NCI-H1694 treated with DMSO at 0.1 percent for 48 hours (cell line): Measurements from ENCODE around the gene CFAP57.

Experiments
- DNase-seq: peaks from one replicate; lab custom pipeline; 2025; lab: John Stamatoyannopoulos, UW

The CFAP57 gene

DNA sequence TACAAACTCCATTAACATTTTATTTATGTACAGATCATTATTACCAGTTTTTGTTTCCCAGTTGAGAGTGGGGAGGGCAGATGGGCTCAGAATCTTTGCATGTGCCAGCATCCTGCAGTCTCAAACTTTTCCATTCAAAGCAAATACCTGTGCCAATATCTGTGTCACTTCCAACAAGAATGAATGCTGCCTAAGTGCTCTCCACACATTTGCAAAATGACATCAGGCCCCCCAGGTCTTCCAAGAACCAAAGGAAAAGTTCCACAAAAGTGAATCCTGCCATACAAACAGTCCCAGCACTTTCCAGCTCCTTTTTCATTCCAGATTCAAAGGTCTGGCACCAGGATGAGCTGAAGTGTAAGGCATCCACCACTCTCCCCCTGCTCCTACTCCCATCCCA lies 127.0 kb downstream of the CFAP57 start:
- DNase-seq = no peak

DNA sequence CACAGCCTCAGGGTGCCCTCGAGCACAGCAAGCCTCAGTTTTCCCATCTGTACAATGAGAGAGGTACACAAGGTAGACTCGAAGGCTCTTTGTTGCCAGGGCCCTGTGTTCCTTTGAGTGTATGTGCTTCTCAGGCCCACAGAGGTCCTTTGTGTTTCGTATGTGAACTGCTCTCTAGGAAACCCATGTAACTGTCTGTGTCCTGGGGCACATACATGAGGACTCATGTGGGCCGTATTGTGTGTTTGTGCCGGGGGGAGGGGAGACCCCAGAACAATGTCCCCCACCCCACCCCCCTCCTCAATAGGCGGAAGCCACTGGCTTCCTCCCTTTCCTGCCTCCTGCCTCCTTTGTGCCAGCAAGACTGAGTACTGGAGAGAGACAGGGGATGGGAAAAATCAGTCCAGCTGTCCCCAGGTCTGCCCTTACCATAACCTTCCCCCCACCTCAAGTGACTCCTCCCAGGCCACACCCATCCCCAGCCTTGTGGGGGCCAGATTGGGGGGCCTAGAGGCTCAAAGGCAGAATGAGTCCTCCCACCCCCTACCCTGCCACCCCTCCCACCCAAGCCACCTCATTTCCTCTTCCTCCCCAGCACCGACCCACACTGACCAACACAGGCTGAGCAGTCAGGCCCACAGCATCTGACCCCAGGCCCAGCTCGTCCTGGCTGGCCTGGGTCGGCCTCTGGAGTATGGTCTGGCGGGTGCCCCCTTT lies 128.4 kb downstream of the CFAP57 start, which contains the start of gene TIE1:
TIE1 (plus strand) TSS at position 605 of the 717 bp plus-strand sequence; CDS start at position 695, 90 bp downstream.
- DNase-seq = no peak

- DNase-seq = no peak
Observed at GRCh38 chr1:43302201-43302600, 130.1 kb downstream of the CFAP57 start.

- DNase-seq = no peak
Observed at GRCh38 chr1:43302721-43303470, 130.8 kb downstream of the CFAP57 start.

DNA sequence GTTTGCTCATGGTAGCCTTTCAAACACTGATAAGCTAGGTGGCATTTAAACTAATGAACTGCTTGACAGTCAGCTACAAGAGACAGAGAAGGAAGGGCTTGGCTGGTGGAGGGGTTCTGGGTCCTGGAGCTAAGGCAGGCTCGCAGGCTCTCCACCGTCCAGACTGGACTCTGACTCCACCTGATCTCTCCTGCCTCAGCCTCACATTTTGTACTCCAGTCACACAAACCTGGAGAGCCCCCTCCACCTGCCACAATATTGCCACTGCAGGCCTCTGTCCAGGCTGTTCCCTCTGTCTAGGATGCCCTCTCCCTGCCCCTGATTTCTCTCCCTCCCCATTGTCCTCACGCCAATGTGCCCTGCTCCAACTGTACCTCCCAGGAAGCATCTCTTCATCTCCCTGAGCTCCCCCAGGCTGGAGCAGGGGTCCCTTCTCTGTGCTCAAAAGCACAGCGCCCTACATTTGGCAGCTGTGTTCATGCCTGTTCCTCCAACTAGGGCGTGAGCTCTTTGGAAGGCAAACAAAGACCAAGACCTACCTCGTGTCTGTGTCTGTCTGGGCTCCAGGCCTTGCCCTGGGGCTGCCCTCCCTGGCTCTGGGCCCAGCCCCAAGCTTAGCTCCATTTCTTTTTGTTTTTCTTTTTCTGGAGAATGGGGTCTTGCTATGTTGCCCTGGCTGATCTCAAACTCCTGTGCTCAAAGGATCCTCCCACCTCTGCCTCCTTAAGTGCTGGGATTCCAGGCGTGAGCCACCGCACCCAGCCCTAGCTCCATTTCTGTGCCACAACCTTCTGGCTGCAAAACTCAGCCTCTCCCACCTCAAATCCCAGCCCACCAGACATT lies 131.6 kb downstream of the CFAP57 start:
- DNase-seq = no peak
